SJSA1 (cell line): ENCODE data around the gene OTOP1. TPM values are rescaled to one million over a fixed set of nuclear protein-coding genes. Genes with fewer than 3 reads are reported as not detected.
"Not testable (repeated sequence)": the region's sequence is repeated elsewhere in the genome, so short reads cannot be mapped to it uniquely, and the experiment has no call there.

ENCODE experiments used
- DNase-seq, 2 experiments: peaks; one replicate each; pipeline ENCODE4 v3.0.0-alpha.2; 2015 to 2020; ENCODE audit warnings: low spot score in 2 of 2, low read depth in 1 of 2
- H3K27ac ChIP-seq: fragments of 250-450 bp; sonication (Bioruptor Pico); 2 replicates; pipeline ENCODE4 v1.5.1; 2020; ENCODE audit warnings: mild to moderate bottlenecking, moderate library complexity
- H3K27me3 ChIP-seq: fragments of 250-450 bp; sonication (Bioruptor Pico); replicated peaks from 2 replicates; pipeline ENCODE4 v1.5.1; 2020; ENCODE audit warnings: mild to moderate bottlenecking, moderate library complexity
- H3K36me3 ChIP-seq: fragments of 250-450 bp; sonication (Bioruptor Pico); 2 replicates; pipeline ENCODE4 v1.5.1; 2020; ENCODE audit warnings: mild to moderate bottlenecking
- H3K4me1 ChIP-seq: fragments of 250-450 bp; sonication (Bioruptor Pico); replicated peaks from 2 replicates; pipeline ENCODE4 v1.6.1; 2021; ENCODE audit warnings: mild to moderate bottlenecking
- H3K4me3 ChIP-seq: fragments of 250-450 bp; sonication (Bioruptor Pico); 2 replicates; pipeline ENCODE4 v1.5.1; 2020; ENCODE audit warnings: mild to moderate bottlenecking
- H3K9me3 ChIP-seq: fragments of 250-450 bp; sonication (Bioruptor Pico); replicated peaks from 2 replicates; pipeline ENCODE4 v1.5.1; 2020; ENCODE audit warnings: mild to moderate bottlenecking
- total RNA-seq: library from RNA; depleted of rRNA; stranded (reverse); fragments of >200 nt; shearing (Covaris generic); gene quantifications from 2 replicates; pipeline ENCODE4 v1.2.3, GENCODE V29; 2014

The OTOP1 gene
- total RNA-seq, 1 experiment from 2014 or later, result not detected

DNA sequence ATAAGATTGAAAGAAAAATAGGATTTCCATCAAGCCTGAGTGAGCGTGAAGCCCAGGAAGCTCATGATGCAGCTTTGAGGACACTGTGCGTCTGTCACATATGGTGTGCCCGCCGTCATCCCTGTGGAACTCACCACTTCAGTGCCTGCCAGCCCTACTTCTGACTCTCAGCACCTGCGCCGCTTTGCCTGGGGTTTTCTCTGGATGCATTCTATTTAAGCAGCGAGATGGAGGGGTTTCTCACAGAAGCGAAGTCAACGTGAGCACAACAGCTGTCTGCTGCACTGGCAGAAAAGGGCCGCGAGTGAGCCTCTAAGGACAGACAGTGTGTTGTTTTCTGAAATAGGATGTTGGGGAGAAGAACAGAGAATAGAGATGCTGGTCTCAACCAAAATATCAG is 27.5 kb upstream of the OTOP1 start:
- Histone ChIP-seq H3K4me1 (peaks cover 1% of the 10 kb centered on the region), H3K36me3 (no peaks in the 10 kb centered on the region), H3K4me3 (no peak overlapping the region), H3K27ac (no peak overlapping the region), H3K27me3 (0 out of 2 replicates have a peak, but pooled peaks cover 16% of the 10 kb centered on the region), H3K9me3 (no peaks in the 10 kb centered on the region)
- DNase-seq, result no peak

- DNase-seq, result no peak
- 0 out of 2 replicates have a peak, but pooled peaks cover 5% of the 10 kb centered on the region for H3K27me3 ChIP-seq
- no peak overlapping the region for H3K4me3 ChIP-seq
- H3K36me3 ChIP-seq, result peaks cover 17% of the 10 kb centered on the region
- peaks cover 15% of the 10 kb centered on the region for H3K4me1 ChIP-seq
- H3K9me3 ChIP-seq, result no peaks in the 10 kb centered on the region
- no peak overlapping the region for H3K27ac ChIP-seq
These were observed 23.1 kb upstream of the OTOP1 start for GRCh38 chr4:4249866-4250265.

DNA sequence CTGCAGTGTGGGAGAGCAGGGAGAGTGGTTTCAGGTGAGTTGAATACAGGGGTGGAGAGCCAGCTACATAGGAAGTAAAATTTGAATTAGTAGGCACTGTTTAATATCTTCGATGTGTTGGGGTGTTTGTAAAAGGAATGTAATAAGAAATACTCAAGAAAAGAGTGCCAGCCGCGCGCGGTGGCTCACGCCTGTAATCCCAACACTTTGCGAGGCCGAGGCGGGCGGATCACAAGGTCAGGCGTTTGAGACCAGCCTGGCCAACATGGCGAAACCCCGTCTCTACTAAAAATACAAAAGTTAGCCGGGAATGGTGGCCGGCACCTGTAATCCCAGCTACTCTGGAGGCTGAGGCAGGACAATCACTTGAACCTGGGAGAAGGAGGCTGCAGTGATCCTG is 22.6 kb upstream of the OTOP1 start:
- not testable (repeated sequence) for DNase-seq, H3K27me3 ChIP-seq, H3K9me3 ChIP-seq, H3K27ac ChIP-seq, H3K4me3 ChIP-seq
- Histone ChIP-seq H3K4me1 (peaks cover 15% of the 10 kb centered on the region), H3K36me3 (peaks cover 22% of the 10 kb centered on the region)

GRCh38 chr4:4248885-4249203 is 22.1 kb upstream of the OTOP1 start:
- no peak for DNase-seq
- Histone ChIP-seq H3K27ac (peak overlapping the region; percentile 87), H3K27me3 (0 out of 2 replicates have a peak, but pooled peaks cover 5% of the 10 kb centered on the region), H3K4me3 (peak overlapping the region; percentile 83), H3K36me3 (peaks cover 25% of the 10 kb centered on the region), H3K4me1 (peaks cover 15% of the 10 kb centered on the region), H3K9me3 (no peaks in the 10 kb centered on the region)

GRCh38 chr4:4248029-4248884 is 21.5 kb upstream of the OTOP1 start, which contains the start of gene TMEM128:
Gene TMEM128, minus strand, starts transcription at chr4:4248223. Its CDS starts 21 bp downstream, at chr4:4248202.
- H3K27me3 ChIP-seq, result 0 out of 2 replicates have a peak, but pooled peaks cover 5% of the 10 kb centered on the region
- H3K27ac ChIP-seq, result peak within 1 kb of the TSS; percentile 87
- no peaks in the 10 kb centered on the region for H3K9me3 ChIP-seq
- H3K4me3 ChIP-seq, result peak within 1 kb of the TSS; percentile 83
- peaks cover 15% of the 10 kb centered on the region for H3K4me1 ChIP-seq
- DNase-seq, result peak; percentile 94 to 95
- peaks cover 30% of the 10 kb centered on the region for H3K36me3 ChIP-seq

GRCh38 chr4:4247696-4248028 is 20.9 kb upstream of the OTOP1 start:
- Histone ChIP-seq H3K4me1 (peaks cover 15% of the 10 kb centered on the region), H3K4me3 (peak overlapping the region; percentile 83), H3K27ac (peak overlapping the region; percentile 87), H3K36me3 (peaks cover 34% of the 10 kb centered on the region), H3K27me3 (0 out of 2 replicates have a peak, but pooled peaks cover under 1% of the 10 kb centered on the region), H3K9me3 (no peaks in the 10 kb centered on the region)
- no peak for DNase-seq

DNA sequence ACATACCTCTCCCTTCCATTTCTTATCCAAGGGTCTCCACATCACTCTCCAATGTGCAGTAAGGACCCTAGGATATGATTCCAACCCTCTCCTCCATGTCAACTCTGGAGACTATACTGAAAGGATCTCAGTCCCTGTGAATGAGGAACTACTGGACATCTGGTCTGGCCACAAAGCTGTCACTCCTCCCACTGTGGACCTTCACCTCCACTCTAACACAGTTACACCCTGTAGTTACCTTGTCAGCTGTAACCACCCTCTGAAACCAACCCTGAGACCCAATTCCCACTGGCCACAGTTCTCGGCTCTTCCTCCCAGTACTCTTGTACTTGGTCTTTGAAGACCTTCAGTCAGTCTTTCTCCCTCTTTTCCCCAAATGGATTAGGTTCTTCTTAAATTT is 18.4 kb upstream of the OTOP1 start:
- H3K4me1 ChIP-seq, result peaks cover 15% of the 10 kb centered on the region
- no peak overlapping the region for H3K4me3 ChIP-seq
- no peak for DNase-seq
- no peaks in the 10 kb centered on the region for H3K9me3 ChIP-seq
- no peaks in the 10 kb centered on the region for H3K27me3 ChIP-seq
- H3K36me3 ChIP-seq, result peaks cover 53% of the 10 kb centered on the region
- no peak overlapping the region for H3K27ac ChIP-seq

DNA sequence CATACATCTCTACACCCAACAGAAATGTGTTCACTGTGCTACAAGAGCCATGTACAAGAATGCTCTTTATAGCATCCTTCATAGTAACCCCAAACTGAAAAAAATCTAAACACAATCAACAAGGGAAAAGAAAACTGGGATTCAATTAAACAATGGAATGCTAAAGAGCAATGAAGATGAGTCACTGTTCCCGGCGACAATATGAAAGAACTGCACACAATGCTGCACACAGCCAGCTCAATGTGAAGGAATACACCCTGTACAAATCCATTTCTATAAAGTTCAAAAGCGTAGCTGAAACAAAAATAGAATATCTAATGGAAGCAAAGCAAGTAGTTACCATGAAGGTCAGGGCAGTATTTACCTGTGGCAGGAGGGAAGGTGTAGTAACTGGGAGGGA is 12.8 kb upstream of the OTOP1 start:
- H3K36me3 ChIP-seq, result peaks cover 41% of the 10 kb centered on the region
- not testable (repeated sequence) for H3K27me3 ChIP-seq, H3K4me3 ChIP-seq, H3K27ac ChIP-seq, H3K4me1 ChIP-seq, H3K9me3 ChIP-seq
- DNase-seq, result peak in 1 of 2 experiments; percentile 26

- Histone ChIP-seq H3K4me1 (no peaks in the 10 kb centered on the region), H3K27ac (no peak overlapping the region), H3K4me3 (no peak overlapping the region), H3K9me3 (no peaks in the 10 kb centered on the region), H3K36me3 (no peaks in the 10 kb centered on the region; the same call in none of the 2 replicates), H3K27me3 (peaks cover 3% of the 10 kb centered on the region; the same call in 1 of the 2 replicates)
- no peak for DNase-seq
These were observed 6.9 kb upstream of the OTOP1 start for GRCh38 chr4:4233610-4234009.

GRCh38 chr4:4228356-4228668 is 1.6 kb upstream of the OTOP1 start:
- no peaks in the 10 kb centered on the region for H3K9me3 ChIP-seq
- no peaks in the 10 kb centered on the region for H3K36me3 ChIP-seq
- H3K27me3 ChIP-seq, result peaks cover 14% of the 10 kb centered on the region
- H3K4me1 ChIP-seq, result no peaks in the 10 kb centered on the region
- H3K4me3 ChIP-seq, result no peak overlapping the region
- DNase-seq, result no peak
- H3K27ac ChIP-seq, result no peak overlapping the region

DNA sequence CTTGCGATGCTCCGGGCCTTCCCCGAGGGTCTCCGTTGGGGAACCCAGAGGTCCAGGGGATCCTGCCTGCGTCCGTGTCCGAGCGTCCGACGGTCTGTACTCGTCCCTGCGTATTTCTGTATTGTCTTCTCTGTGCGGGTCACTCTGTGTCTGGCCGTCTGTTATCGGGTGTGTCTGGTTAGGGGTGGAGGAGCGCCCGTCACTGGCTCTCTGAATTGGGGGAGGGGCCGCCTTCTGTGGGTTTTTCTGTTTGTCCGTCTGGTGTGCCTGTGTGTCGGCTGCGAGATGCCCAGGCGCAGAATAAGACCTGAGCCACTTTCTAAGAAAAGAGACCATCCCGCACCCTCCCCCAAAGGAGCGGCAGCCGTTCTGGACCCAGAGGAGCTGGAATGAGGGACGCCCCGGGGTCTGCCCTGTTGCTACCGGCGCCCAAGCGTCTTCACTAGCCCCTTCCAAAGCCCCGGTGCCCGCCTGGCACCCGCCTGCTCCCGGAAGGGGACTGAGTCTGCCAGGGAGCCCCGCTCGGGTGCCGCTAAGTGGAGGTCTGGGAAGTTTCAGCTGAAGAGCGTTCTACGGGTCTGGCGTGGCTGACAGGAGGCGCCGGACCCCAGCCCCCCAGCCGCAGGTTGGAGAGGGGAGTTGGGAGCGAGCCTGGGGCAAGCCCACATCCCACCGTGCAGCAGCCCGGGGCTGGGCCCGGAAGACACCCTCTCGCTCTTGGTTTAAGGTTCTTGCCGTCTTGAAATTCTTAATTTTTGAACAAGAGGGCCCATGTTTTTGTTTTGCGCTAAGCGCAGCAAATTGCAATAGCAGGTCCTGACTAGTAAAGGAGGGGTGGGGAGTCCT is 1.0 kb upstream of the OTOP1 start:
- no peak for DNase-seq
- H3K9me3 ChIP-seq, result no peaks in the 10 kb centered on the region
- H3K27me3 ChIP-seq, result peaks cover 14% of the 10 kb centered on the region
- no peak overlapping the region for H3K27ac ChIP-seq
- no peak overlapping the region for H3K4me3 ChIP-seq
- H3K36me3 ChIP-seq, result no peaks in the 10 kb centered on the region
- H3K4me1 ChIP-seq, result no peaks in the 10 kb centered on the region

GRCh38 chr4:4225915-4226605 is 669 bp downstream of the OTOP1 start:
- Histone ChIP-seq H3K4me1 (no peaks in the 10 kb centered on the region), H3K27ac (no peak overlapping the region), H3K27me3 (peaks cover 14% of the 10 kb centered on the region), H3K36me3 (no peaks in the 10 kb centered on the region), H3K9me3 (no peaks in the 10 kb centered on the region), H3K4me3 (no peak overlapping the region)
- DNase-seq, result no peak

DNA sequence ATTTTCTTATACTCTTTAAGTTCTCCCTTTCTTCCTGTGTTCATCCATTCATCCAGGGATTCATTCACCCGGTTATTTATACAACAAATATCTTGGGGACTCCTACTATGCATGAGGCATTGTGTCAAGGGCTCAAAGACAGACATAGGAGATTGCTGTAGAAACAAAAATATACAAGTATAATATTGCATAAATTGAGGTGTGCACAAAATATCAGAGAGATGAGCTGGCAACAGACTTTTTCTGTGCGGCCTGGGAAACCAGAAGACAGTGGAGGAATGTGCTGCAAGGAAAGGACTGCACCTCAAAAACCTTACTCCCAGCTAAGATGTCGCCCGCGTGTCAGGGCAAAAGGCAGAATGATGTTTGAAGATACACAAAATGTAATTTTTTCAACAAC is 9.6 kb downstream of the OTOP1 start:
- H3K9me3 ChIP-seq, result no peaks in the 10 kb centered on the region; the same call in 1 of the 2 replicates
- H3K4me1 ChIP-seq, result peaks cover 11% of the 10 kb centered on the region
- peak overlapping the region; percentile 73 for H3K27ac ChIP-seq
- DNase-seq, result peak in 1 of 2 experiments; percentile 58
- H3K27me3 ChIP-seq, result no peaks in the 10 kb centered on the region; the same call in 1 of the 2 replicates
- H3K36me3 ChIP-seq, result no peaks in the 10 kb centered on the region
- H3K4me3 ChIP-seq, result no peak overlapping the region
